Stimulated activated CD4-positive, alpha-beta T cell treated with anti-CD3 and anti-CD28 coated beads, Interleukin-12 subunit alpha, Interleukin-12 subunit beta, amount 100 ng/mL, for 24 hours (primary cell): Measurements from ENCODE around the gene SLC22A6.

Source experiments
- DNase-seq, 2 experiments: peaks; one replicate each; pipeline ENCODE4 v3.0.0-alpha.2; 2020; ENCODE audit warnings: low read depth in 2 of 2

The SLC22A6 gene

GRCh38 chr11:62931499-62932278, 53.1 kb downstream of the SLC22A6 start:
- DNase-seq = no peak

GRCh38 chr11:62930666-62931065, 54.1 kb downstream of the SLC22A6 start:
- DNase-seq = no peak

DNA sequence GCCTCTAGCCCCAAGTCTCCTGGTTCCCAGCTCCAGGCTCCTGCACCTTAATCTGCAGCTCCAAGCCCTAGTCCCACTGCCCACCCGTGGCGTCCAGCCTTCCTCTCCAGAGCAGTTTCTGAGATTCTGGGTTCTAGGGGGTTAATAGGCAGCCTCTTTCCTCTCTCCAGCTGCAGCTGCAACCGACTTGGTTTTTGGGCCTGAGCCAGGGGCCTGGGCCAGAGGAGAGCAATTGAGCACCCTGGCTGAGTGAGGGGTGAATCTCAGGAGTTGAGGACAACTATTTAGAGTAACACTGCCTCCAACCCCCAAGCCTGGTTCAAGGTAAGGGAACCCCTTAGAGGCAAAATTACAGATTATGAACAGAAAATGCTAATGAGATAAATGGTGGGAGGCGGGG, 54.6 kb downstream of the SLC22A6 start:
- DNase-seq = no peak

GRCh38 chr11:62928011-62928410, 56.8 kb downstream of the SLC22A6 start:
- DNase-seq = no peak

DNA sequence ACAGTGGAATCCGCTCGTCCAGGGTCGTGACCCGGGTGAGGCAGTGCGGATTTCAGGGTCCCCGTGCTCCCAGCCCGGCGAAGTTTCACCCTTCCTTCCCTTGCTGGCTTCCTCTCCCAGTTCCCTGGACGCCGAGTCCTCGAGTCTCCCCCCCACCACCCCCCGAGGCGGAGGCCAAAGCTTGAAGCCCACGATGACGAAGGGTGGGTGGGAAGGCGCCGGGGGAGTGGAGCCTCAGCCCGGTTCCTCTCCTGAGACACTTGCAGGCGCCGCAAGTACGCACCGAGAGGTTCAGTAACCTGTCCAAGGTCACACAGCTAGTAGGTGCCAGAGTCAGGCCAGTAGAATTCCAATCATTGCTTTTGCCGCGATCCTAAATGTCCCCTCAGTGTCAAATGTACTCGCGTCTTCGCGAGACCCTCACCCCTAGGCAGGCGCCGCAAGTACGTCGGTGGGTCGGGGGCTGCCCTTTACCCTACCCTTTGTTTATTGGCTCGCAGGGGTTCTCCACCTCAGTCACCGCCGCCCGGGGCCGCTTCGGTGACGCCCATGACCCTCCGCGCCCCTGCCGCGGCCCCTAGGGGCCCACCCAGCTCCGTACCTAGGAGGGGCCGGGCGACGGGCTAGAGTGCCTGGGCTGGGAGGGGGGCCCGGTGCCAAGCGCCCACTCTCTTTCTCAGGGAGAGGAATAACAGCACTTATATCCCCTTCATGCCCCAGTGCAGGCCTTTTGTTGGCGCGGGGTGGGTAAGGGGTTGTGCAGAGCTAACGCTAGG, 57.9 kb downstream of the SLC22A6 start:
- DNase-seq = no peak
